ENCODE data around the gene NRARP.

- TF ChIP-seq ELF4 (IDR thresholded peaks at IDR 0.05) = no peak
- TF ChIP-seq ARNT (IDR thresholded peaks at IDR 0.05) = no peak
- TF ChIP-seq CTBP1 (IDR thresholded peaks at IDR 0.05; ENCODE audit: borderline replicate concordance) = no peak
- no peak for TF ChIP-seq SUZ12 (IDR thresholded peaks at IDR 0.05)
- no peak for TF ChIP-seq TARDBP (IDR thresholded peaks at IDR 0.05)
- no peak for TF ChIP-seq L3MBTL2 (conservative IDR thresholded peaks at IDR 0.05)
- no peak for TF ChIP-seq SP1 (IDR thresholded peaks at IDR 0.05)
- no peak for TF ChIP-seq FOXK2 (IDR thresholded peaks at IDR 0.05)
These were observed 50.9 kb downstream of the NRARP start, which contains the start of gene STPG3 for GRCh38 chr9:137251194-137251461.
